ENCODE measurements around the gene TSC2. TPM values are rescaled to one million over a fixed set of nuclear protein-coding genes. Genes with fewer than 3 reads are reported as not detected.

TSC2 gene
- total and polyA plus RNA-seq, 8 donors: 51.0 to 172 (median 83.6) TPM

DNA sequence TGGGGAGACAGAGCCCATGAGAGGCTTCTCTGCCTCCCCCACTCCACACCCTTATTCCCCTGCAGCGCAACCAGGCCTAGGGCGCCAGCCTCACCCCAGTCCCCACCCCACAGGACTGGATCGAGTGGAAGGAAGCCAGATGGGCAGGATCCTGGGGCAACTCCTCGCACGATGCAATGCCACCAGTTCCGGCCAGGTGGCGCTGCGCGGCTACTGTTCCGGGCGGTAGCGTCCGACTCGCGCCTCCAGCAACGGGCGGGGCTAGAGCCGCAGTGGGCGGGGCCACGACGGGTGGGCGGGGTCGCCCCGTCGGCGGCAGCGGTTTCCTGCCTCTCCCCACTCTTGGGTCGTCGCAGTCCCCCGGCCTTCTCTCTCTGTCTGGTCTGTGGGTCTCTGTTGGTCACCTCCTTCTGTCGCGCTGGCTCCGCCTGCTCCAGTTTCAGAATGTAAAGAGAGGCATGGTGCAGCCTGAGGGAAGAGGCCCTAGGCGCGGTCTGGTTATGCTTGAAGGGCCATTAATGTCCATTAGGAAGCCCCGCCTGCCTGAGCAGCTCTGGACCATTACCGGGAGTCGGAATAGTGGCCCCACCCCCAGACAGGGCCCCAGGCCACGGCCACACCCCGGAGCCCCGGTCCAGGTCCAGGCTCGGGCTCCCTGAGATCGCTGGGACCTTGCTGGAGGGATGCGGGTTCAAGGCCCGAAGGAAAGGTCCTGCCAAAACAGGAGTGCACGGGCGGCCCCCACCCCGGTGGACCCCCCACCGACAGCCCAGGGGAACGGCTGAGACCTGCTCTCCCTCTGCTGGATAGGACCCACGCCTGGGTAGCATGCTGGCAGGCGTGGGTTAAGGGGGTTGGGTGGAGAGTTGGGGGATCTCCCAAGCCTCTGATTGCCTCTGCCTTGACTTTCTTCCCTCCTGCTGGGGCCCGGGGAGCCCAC is 24.4 kb upstream of the TSC2 start:
- Histone ChIP-seq H3K9me3 (no peaks in the 10 kb centered on the region), H3K4me1 (peaks cover 0 to 10% (median 4%) of the 10 kb centered on the region in 3 donors), H3K4me3 (peak overlapping the region in 2 of 4 donors; percentile 34 to 36), H3K27ac (peak overlapping the region in 2 of 4 donors; percentile 13 to 44), H3K36me3 (no peaks in the 10 kb centered on the region), H3K27me3 (peaks cover 0 to 7% (median 0%) of the 10 kb centered on the region in 4 donors)
- peak; percentile 93 to 95 (median 94) for TF ChIP-seq CTCF (IDR thresholded peaks at IDR 0.05)
- peak; percentile 87 to 96 (median 92) for ATAC-seq
- no peak for FAIRE-seq
- WGBS, 2 donors: 15% methylated on average over 51 to 53 of the region's 53 CpGs
- DNase-seq: peak; percentile 86 to 99 (median 97)
- intact Hi-C loops (cut with DNase I): loop anchor here in 1 of 3 donors (5.0 kb wide), 1 partner anchor 119 kb away; no protein-coding TSS in a partner anchor

DNA sequence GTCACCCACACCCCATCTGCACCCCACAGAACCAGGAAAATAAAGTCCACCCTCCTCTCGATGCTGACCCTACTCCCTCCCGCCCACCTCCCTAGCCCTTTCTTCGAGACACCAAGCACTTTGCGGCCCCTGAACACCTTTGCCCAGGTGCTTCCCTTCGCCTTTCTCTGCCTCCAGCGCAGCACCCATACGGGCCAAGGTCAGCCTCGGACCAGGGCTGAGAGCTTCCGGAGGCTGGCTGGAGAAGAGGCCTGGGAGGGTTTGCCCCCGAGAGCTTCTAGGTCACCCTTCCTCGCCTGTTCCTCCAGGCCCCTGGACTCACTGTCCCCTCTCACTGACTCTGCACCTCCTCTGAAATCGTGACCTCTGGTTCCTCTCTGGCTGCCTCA is 23.8 kb upstream of the TSC2 start:
- no peak overlapping the region for H3K27ac ChIP-seq

DNA sequence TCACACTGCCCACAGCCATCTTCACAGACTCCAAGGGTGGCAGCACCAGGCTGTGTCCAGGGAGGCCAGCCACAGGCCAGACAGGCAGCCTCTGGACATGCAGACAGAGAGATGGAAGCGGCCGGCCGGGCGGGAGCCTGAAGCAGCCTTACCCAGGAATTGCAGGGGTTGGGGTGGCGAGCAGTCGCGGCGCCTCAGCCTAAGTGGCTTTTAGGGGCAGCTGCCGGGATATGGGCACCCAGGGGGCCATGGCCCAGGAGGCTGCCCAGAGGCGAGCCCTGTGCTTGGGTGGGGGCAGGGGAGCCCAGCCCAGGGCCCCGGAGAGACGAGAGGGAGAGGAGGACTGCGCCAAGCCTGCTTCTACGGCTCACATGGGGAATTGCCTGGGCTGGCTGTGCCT is 22.5 kb upstream of the TSC2 start:
- intact Hi-C loops (cut with DNase I): loop anchor here in 1 of 3 donors (5.0 kb wide), 1 partner anchor 117 kb away; no protein-coding TSS in a partner anchor
- no peak for ATAC-seq
- no peak for FAIRE-seq
- Histone ChIP-seq H3K4me1 (peaks cover 0 to 4% (median 2%) of the 10 kb centered on the region in 3 donors), H3K9me3 (no peaks in the 10 kb centered on the region), H3K27me3 (peaks cover 0 to 3% (median 0%) of the 10 kb centered on the region in 4 donors), H3K27ac (no peak overlapping the region), H3K4me3 (no peak overlapping the region), H3K36me3 (no peaks in the 10 kb centered on the region)
- DNase-seq: peak in 2 of 6 donors; percentile 59 to 73
- 91 to 93% methylated on average over 14 of the region's 14 CpGs for WGBS, 2 donors
- no peak for TF ChIP-seq CTCF (IDR thresholded peaks at IDR 0.05)

More for the DNA sequence above, 23.8 kb upstream of the TSC2 start:
- TF ChIP-seq CTCF (IDR thresholded peaks at IDR 0.05): no peak
- Histone ChIP-seq H3K4me1 (peaks cover 0 to 10% (median 4%) of the 10 kb centered on the region in 3 donors), H3K9me3 (no peaks in the 10 kb centered on the region), H3K36me3 (no peaks in the 10 kb centered on the region), H3K27me3 (peaks cover 0 to 7% (median 0%) of the 10 kb centered on the region in 4 donors), H3K4me3 (no peak overlapping the region)
- DNase-seq (no peak), FAIRE-seq (no peak), ATAC-seq (no peak)
- intact Hi-C loops (cut with DNase I): loop anchor here in 1 of 3 donors (5.0 kb wide), 1 partner anchor 118 kb away; no protein-coding TSS in a partner anchor
- WGBS, 2 donors: 75 to 79% methylated on average over 12 of the region's 12 CpGs

DNA sequence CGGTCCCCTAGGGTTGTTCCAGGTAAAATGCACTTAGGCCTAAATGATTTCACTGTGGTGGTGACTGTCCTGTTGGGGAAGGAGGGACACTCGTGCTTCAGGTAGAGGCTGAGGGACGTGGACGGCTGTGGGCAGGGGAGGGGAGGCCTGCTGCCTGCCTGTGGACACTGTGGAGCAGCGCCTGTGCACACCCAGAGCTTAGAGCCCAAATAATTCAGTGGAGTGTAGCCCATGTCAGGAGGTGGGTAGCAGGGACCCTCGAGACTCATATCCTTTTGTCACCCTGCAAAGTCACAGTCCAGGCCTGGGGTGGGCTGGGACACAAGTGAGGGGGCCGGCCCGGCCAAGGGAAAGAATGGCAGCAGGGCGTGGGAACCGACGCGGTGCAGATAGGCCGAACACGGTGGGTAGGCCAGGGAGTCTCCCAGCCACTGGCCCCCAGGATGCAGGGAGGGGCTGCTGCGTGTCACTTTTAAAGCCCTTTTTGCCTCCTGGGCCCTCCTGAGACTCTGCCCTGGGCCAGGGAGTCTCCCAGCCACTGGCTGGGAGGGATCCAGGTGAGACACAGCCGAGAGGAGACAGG is 21.8 kb upstream of the TSC2 start:
- Histone ChIP-seq H3K36me3 (no peaks in the 10 kb centered on the region), H3K27ac (no peak overlapping the region), H3K4me3 (peak overlapping the region in 2 of 4 donors; percentile 64 to 66), H3K9me3 (no peaks in the 10 kb centered on the region), H3K4me1 (no peaks in the 10 kb centered on the region), H3K27me3 (no peaks in the 10 kb centered on the region)
- intact Hi-C loops (cut with DNase I): loop anchor here in 1 of 3 donors (5.0 kb wide), 1 partner anchor 116 kb away; no protein-coding TSS in a partner anchor
- FAIRE-seq: no peak
- 70 to 76% methylated on average over 15 to 16 of the region's 16 CpGs for WGBS, 2 donors
- TF ChIP-seq CTCF (IDR thresholded peaks at IDR 0.05): no peak
- peak in 1 of 6 donors; percentile 67 for DNase-seq
- ATAC-seq: no peak

Measured in pancreas (tissue), 10 donors.